ENCODE data around the gene CFL1. TPM values are rescaled to one million over a fixed set of nuclear protein-coding genes. Genes with fewer than 3 reads are reported as not detected.

Gene CFL1
- total and polyA plus RNA-seq, 2 experiments from 2014 or later: 1,393 to 2,124 TPM

- H3K79me2 ChIP-seq (replicated peaks; ENCODE audit: insufficient read depth): no peaks in the 10 kb centered on the region
- H3K4me3 ChIP-seq: no peak overlapping the region
- H3K36me3 ChIP-seq (ENCODE audit: insufficient read depth): no peaks in the 10 kb centered on the region
- H3K27ac Mint-ChIP-seq: no peak overlapping the region
- DNase-seq (ENCODE audit: low spot score) (no peak), ATAC-seq (no peak)
- no peaks in the 10 kb centered on the region for H3K9me2 ChIP-seq (ENCODE audit: insufficient read depth)
- H3K4me1 Mint-ChIP-seq: no peaks in the 10 kb centered on the region
- H3F3A ChIP-seq (replicated peaks; ENCODE audit: low read depth): no peaks in the 10 kb centered on the region
- no peaks in the 10 kb centered on the region for H3K4me1 ChIP-seq (ENCODE audit: insufficient read depth)
- no peak overlapping the region for H3K4me2 ChIP-seq
- no peak overlapping the region for H2AFZ ChIP-seq
- no peaks in the 10 kb centered on the region for H3K27me3 ChIP-seq (ENCODE audit: insufficient read depth)
- no peaks in the 10 kb centered on the region; the same call in 2 of the 3 replicates for H3K9me3 Mint-ChIP-seq
- TF ChIP-seq ZNF114 (CRISPR knock-in tag; IDR thresholded peaks at IDR 0.05) (no peak), STAT1 (IDR thresholded peaks at IDR 0.05; ENCODE audit: unreplicated experiment) (no peak), EZH2 (IDR thresholded peaks at IDR 0.05; ENCODE audit: low read depth, unreplicated experiment) (no peak), POLR2AphosphoS5 (IDR thresholded peaks at IDR 0.05; ENCODE audit: low read depth) (no peak), CTCF (conservative IDR thresholded peaks at IDR 0.05; ENCODE audit: low read depth in 2 of 2) (no peak), ETS1 (IDR thresholded peaks at IDR 0.05) (no peak), EZH2phosphoT487 (IDR thresholded peaks at IDR 0.05; ENCODE audit: unreplicated experiment) (no peak), NANOG (IDR thresholded peaks at IDR 0.05; ENCODE audit: borderline replicate concordance) (no peak), ZNF462 (CRISPR knock-in tag; IDR thresholded peaks at IDR 0.05) (no peak), CREB1 (CRISPR knock-in tag; IDR thresholded peaks at IDR 0.05; ENCODE audit: low read depth) (no peak), ZNF331 (CRISPR knock-in tag; IDR thresholded peaks at IDR 0.05; ENCODE audit: low read depth) (no peak), JUNB (IDR thresholded peaks at IDR 0.05; ENCODE audit: unreplicated experiment) (no peak), REST (IDR thresholded peaks at IDR 0.05; ENCODE audit: unreplicated experiment) (no peak)
- no peaks in the 10 kb centered on the region for H4K20me1 ChIP-seq (replicated peaks; ENCODE audit: insufficient read depth)
- no peak overlapping the region for H3K27ac ChIP-seq (ENCODE audit: low read depth)
- no peak overlapping the region for H3K4me3 Mint-ChIP-seq
- no peaks in the 10 kb centered on the region for H3K36me3 Mint-ChIP-seq (ENCODE audit: low read depth)
- H3K27me3 Mint-ChIP-seq (ENCODE audit: insufficient read depth, low read depth, poor library complexity): peaks cover 7% of the 10 kb centered on the region
Observed at GRCh38 chr11:65809496-65809895, 48.5 kb downstream of the CFL1 start.

All from GM23338 (cell line).